Measurements from ENCODE around the gene MACROH2A2. TPM values are rescaled to one million over a fixed set of nuclear protein-coding genes. Genes with fewer than 3 reads are reported as not detected.
"Not testable (repeated sequence)": the region's sequence is repeated elsewhere in the genome, so short reads cannot be mapped to it uniquely, and the experiment has no call there.

Gene MACROH2A2
- total and polyA plus RNA-seq, 8 donors: 8.1 to 78.7 (median 71.3) TPM

DNA sequence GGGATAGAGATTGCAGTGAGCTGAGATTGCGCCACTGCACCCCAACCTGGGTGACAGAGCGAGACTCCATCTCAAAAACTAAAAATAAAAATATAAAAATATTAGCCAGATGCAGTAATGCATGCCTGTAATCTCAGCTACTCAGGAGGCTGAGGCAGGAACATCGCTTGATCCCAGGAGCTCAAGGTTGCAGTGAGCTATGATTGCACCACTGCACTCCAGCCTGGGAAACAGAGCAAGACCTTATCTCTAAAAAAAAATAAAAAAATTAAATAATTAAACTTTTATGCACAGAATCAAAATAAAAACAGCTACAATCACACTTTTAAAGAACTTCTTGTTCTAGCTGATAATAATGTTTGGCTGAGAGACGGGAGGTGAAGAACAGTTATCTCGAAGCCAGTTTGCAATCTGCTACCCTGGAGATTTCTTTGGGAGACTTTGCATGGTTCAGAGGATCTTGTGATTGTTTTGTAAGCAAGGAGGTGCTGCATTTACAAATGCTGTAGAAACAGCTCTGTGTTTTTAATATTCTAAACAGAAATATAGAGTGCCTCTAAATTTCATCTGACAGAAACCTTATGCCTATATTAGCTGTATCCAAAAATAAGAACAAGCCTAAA is 19.9 kb upstream of the MACROH2A2 start:
- TF ChIP-seq CTCF (IDR thresholded peaks at IDR 0.05): no peak
- peaks cover 3 to 14% of the 10 kb centered on the region in 2 donors for H3K27me3 ChIP-seq

DNA sequence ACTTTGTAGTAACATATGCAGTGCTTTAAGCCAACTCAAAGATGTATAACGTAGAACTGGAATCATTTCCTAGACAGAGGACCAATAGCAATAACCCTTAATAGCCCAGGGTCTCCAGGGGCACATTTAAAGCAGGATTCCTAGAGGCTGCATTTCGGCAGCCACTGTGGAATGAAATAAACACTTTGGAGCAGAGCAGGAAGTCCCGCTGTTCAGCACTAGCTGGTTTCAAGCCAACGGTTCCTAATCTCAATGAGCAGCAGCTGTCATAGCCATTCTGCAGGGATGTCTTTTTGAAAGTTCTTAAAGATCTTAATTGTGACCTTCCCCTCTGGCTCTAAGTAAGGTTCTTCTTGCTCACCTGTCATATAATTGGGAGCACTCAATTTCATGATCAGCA is 18.4 kb upstream of the MACROH2A2 start:
- no peak for ATAC-seq
- no peak for TF ChIP-seq CTCF (IDR thresholded peaks at IDR 0.05)

More for the DNA sequence above, 19.9 kb upstream of the MACROH2A2 start:
- H3K27ac ChIP-seq: no peak overlapping the region
- no peaks in the 10 kb centered on the region for H3K4me1 ChIP-seq
- no peaks in the 10 kb centered on the region for H3K36me3 ChIP-seq
- H3K4me3 ChIP-seq: no peak overlapping the region
- peaks cover 0 to 22% of the 10 kb centered on the region in 2 donors for H3K9me3 ChIP-seq
- no peak for DNase-seq
- intact Hi-C loops (cut with DNase I): no loop called here
- no peak for ATAC-seq

GRCh38 chr10:70035531-70035930 is 17.1 kb upstream of the MACROH2A2 start:
- ATAC-seq: peak; percentile 56
- Histone ChIP-seq H3K4me3 (no peak overlapping the region), H3K9me3 (peaks cover 0 to 15% of the 10 kb centered on the region in 2 donors), H3K4me1 (no peaks in the 10 kb centered on the region), H3K27me3 (peaks cover 3 to 14% of the 10 kb centered on the region in 2 donors), H3K27ac (no peak overlapping the region), H3K36me3 (no peaks in the 10 kb centered on the region)
- no peak for TF ChIP-seq CTCF (IDR thresholded peaks at IDR 0.05)
- peak in 1 of 4 donors; percentile 26 for DNase-seq
- intact Hi-C loops (cut with DNase I): no loop called here

More for the DNA sequence above, 18.4 kb upstream of the MACROH2A2 start:
- Histone ChIP-seq H3K4me1 (no peaks in the 10 kb centered on the region), H3K9me3 (peaks cover 0 to 22% of the 10 kb centered on the region in 2 donors), H3K36me3 (no peaks in the 10 kb centered on the region), H3K27me3 (peaks cover 3 to 14% of the 10 kb centered on the region in 2 donors), H3K27ac (no peak overlapping the region), H3K4me3 (no peak overlapping the region)
- intact Hi-C loops (cut with DNase I): no loop called here
- peak in 1 of 4 donors; percentile 35 for DNase-seq

GRCh38 chr10:70038923-70039322 is 13.7 kb upstream of the MACROH2A2 start:
- intact Hi-C loops (cut with DNase I): no loop called here
- Histone ChIP-seq H3K4me3 (no peak overlapping the region), H3K27me3 (peaks cover 3 to 26% of the 10 kb centered on the region in 2 donors), H3K9me3 (peaks cover 0 to 9% of the 10 kb centered on the region in 2 donors), H3K4me1 (no peaks in the 10 kb centered on the region), H3K36me3 (no peaks in the 10 kb centered on the region), H3K27ac (no peak overlapping the region)
- DNase-seq (no peak), ATAC-seq (no peak)
- no peak for TF ChIP-seq CTCF (IDR thresholded peaks at IDR 0.05)

GRCh38 chr10:70041016-70041415 is 11.6 kb upstream of the MACROH2A2 start:
- no peak for DNase-seq
- no peak for ATAC-seq
- intact Hi-C loops (cut with DNase I): no loop called here

GRCh38 chr10:70041739-70042138 is 10.9 kb upstream of the MACROH2A2 start:
- H3K27ac ChIP-seq; intact Hi-C loops (cut with DNase I); H3K4me1 ChIP-seq; H3K9me3 ChIP-seq; H3K36me3 ChIP-seq; DNase-seq; ATAC-seq; H3K4me3 ChIP-seq: not testable (repeated sequence)
- H3K27me3 ChIP-seq: peaks cover 0 to 13% of the 10 kb centered on the region in 2 donors

More at GRCh38 chr10:70041016-70041415, 11.6 kb upstream of the MACROH2A2 start:
- H3K27ac ChIP-seq: no peak overlapping the region
- peaks cover 0 to 16% of the 10 kb centered on the region in 2 donors for H3K27me3 ChIP-seq
- H3K4me3 ChIP-seq: no peak overlapping the region
- no peaks in the 10 kb centered on the region for H3K36me3 ChIP-seq
- H3K9me3 ChIP-seq: peaks cover 0 to 9% of the 10 kb centered on the region in 2 donors
- no peaks in the 10 kb centered on the region for H3K4me1 ChIP-seq
- TF ChIP-seq CTCF (IDR thresholded peaks at IDR 0.05): no peak

DNA sequence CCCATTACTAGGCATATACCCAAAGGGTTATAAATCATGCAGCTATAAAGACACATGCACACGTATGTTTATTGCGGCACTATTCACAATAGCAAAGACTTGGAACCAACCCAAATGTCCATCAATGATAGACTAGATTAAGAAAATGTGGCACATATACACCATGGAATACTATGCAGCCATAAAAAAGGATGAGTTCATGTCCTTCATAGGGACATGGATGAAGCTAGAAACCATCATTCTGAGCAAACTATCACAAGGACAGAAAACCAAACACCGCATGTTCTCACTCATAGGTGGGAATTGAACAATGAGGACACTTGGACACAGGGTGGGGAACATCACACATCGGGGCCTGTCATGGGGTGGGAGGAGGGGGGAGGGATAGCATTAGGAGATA is 5.6 kb upstream of the MACROH2A2 start:
- H3K4me1 ChIP-seq; DNase-seq; H3K9me3 ChIP-seq; H3K36me3 ChIP-seq; H3K4me3 ChIP-seq; H3K27ac ChIP-seq; intact Hi-C loops (cut with DNase I); ATAC-seq: not testable (repeated sequence)
- H3K27me3 ChIP-seq: peaks cover 12 to 28% of the 10 kb centered on the region in 2 donors
